HCT116 (cell line): ENCODE data around the gene MTM1. TPM values are rescaled to one million over a fixed set of nuclear protein-coding genes. Genes with fewer than 3 reads are reported as not detected.

ENCODE experiments used
- ATAC-seq: fragments of 200-7000 bp; cut with Tn5 transposase; 2 replicates; pipeline ENCODE4 v1.9.1; 2020; ENCODE audit warnings: mild to moderate bottlenecking, moderate library complexity
- BruUV-seq: library from RNA; stranded (reverse); fragments of 400-500 nt; replicated peaks from 2 replicates; lab custom pipeline; 2021; lab: Mats Ljungman, UMichigan
- CTCF ChIA-PET: fragments of 300-600 bp; sonication (Branson Sonifier 250); formaldehyde crosslinking; loops from one replicate; lab custom pipeline; 2021; ENCODE audit warnings: antibody characterized with exemption; lab: Charles Lee
- POLR2A ChIA-PET: fragments of 300-600, 350-600 bp; sonication (Branson Sonifier 250); formaldehyde crosslinking; loops from one replicate; lab custom pipeline; 2021; ENCODE audit warnings: antibody characterized with exemption; lab: Charles Lee
- RAD21 ChIA-PET, 2 experiments: fragments of 300-600 bp; sonication (Branson Sonifier 250); formaldehyde crosslinking; loops; one replicate each; lab custom pipeline; 2023; ENCODE audit warnings: low total read pairs in 2 of 2; ENCODE audit not compliant: uncharacterized antibody in 2 of 2, unreplicated experiment in 2 of 2, low non-redundant PET in 1 of 2; lab: Charles Lee
- DNase-seq: peaks from one replicate; pipeline ENCODE4 v3.0.0-alpha.2; 2010; ENCODE audit warnings: low read depth, low spot score
- H2AFZ ChIP-seq: fragments of 200-600 bp; shearing (Covaris generic), sonication (generic); 2 replicates; pipeline ENCODE4 v1.6.1; 2017; ENCODE audit warnings: low read depth, mixed run types, mixed read lengths, antibody characterized with exemption, low read length; ENCODE audit not compliant: poor library complexity, severe bottlenecking
- H3K27ac ChIP-seq: 2 replicates; pipeline ENCODE4 v1.5.1; 2012; ENCODE audit warnings: low read depth, low read length
- H3K27me3 ChIP-seq: fragments of 200-600 bp; sonication (generic); 2 replicates; pipeline ENCODE4 v1.6.1; 2016; ENCODE audit warnings: mixed run types, low read length, mixed read lengths; ENCODE audit not compliant: insufficient read depth
- H3K36me3 ChIP-seq, 2 experiments: fragments of 200-500 bp in 1 of 2; fragments of 200-600 bp in 1 of 2; sonication (Bioruptor generic) in 1 of 2; sonication (generic) in 1 of 2; 2 replicates each; pipeline versions ENCODE4 v1.5.1 to v1.6.1; 2014 to 2016; ENCODE audit warnings: low read length in 2 of 2, inconsistent platforms in 1 of 2, mixed read lengths in 1 of 2, mixed run types in 1 of 2; ENCODE audit not compliant: insufficient read depth in 2 of 2, control insufficient read depth in 1 of 2
- H3K4me1 ChIP-seq, 2 experiments: fragments of 200-600 bp in 1 of 2; sonication (generic) in 1 of 2; 2 replicates each; pipeline versions ENCODE4 v1.5.1 to v1.6.1; 2012 to 2017; ENCODE audit warnings: low read length in 2 of 2, inconsistent platforms in 1 of 2, mild to moderate bottlenecking in 1 of 2, mixed read lengths in 1 of 2, mixed run types in 1 of 2, moderate library complexity in 1 of 2; ENCODE audit not compliant: insufficient read depth in 2 of 2, control insufficient read depth in 1 of 2
- H3K4me2 ChIP-seq: fragments of 200-600 bp; sonication (generic); 2 replicates; pipeline ENCODE4 v1.6.1; 2017; ENCODE audit warnings: mixed run types, low read length, mixed read lengths
- H3K4me3 ChIP-seq, 2 experiments: fragments of 200-600 bp in 1 of 2; sonication (generic) in 1 of 2; replicated peaks in 1 of 2; 2 replicates each; pipeline ENCODE4 v1.5.1; 2011 to 2016; ENCODE audit warnings: low read length in 2 of 2, control low read depth in 1 of 2, low read depth in 1 of 2, mild to moderate bottlenecking in 1 of 2, mixed read lengths in 1 of 2, mixed run types in 1 of 2
- H3K79me2 ChIP-seq: fragments of 200-600 bp; sonication (generic); 2 replicates; pipeline ENCODE4 v1.6.1; 2017; ENCODE audit warnings: mild to moderate bottlenecking, mixed run types, low read length, moderate library complexity, mixed read lengths; ENCODE audit not compliant: insufficient read depth
- H3K9ac ChIP-seq: fragments of 200-600 bp; sonication (generic); 2 replicates; pipeline ENCODE4 v1.6.1; 2016; ENCODE audit warnings: low read length, mixed read lengths
- H3K9me2 ChIP-seq: fragments of 200-600 bp; sonication (generic), shearing (Covaris generic); 2 replicates; pipeline ENCODE4 v1.6.1; 2017; ENCODE audit warnings: mixed run types, mild to moderate bottlenecking, moderate library complexity; ENCODE audit not compliant: insufficient read depth
- H3K9me3 ChIP-seq, 2 experiments: fragments of 200-500 bp in 1 of 2; fragments of 200-600 bp in 1 of 2; sonication (Bioruptor generic) in 1 of 2; sonication (generic) in 1 of 2; 2 replicates each; pipeline ENCODE4 v1.6.1; 2014 to 2017; ENCODE audit warnings: low read length in 2 of 2, mixed read lengths in 2 of 2, inconsistent platforms in 1 of 2, low read depth in 1 of 2, mild to moderate bottlenecking in 1 of 2, mixed run types in 1 of 2, moderate library complexity in 1 of 2; ENCODE audit not compliant: control insufficient read depth in 1 of 2, insufficient read depth in 1 of 2
- H4K20me1 ChIP-seq: fragments of 200-600 bp; sonication (generic), shearing (Covaris generic); 2 replicates; pipeline ENCODE4 v1.6.1; 2017; ENCODE audit warnings: mixed run types, mild to moderate bottlenecking, moderate library complexity; ENCODE audit not compliant: insufficient read depth
- CBX3 ChIP-seq: IDR thresholded peaks from 2 replicates; pipeline ENCODE4 v1.6.1; 2012; ENCODE audit warnings: low read depth
- EZH2 ChIP-seq: fragments of 200-600 bp; sonication (generic); IDR thresholded peaks from 2 replicates; pipeline ENCODE4 v1.6.1; 2017; ENCODE audit warnings: antibody characterized with exemption, mixed run types
- POLR2A ChIP-seq: IDR thresholded peaks from 2 replicates; pipeline ENCODE4 v1.7.0; 2011; ENCODE audit warnings: borderline replicate concordance; ENCODE audit not compliant: insufficient read depth, insufficient read length; ENCODE audit errors: extremely low read depth
- RAD21 ChIP-seq: IDR thresholded peaks from 2 replicates; pipeline ENCODE4 v1.6.1; 2012; ENCODE audit warnings: low read depth, mild to moderate bottlenecking
- YY1 ChIP-seq: IDR thresholded peaks from 2 replicates; pipeline ENCODE4 v1.6.1; 2011; ENCODE audit warnings: low read length, low read depth, moderate library complexity, mild to moderate bottlenecking; ENCODE audit not compliant: insufficient replicate concordance; ENCODE audit errors: extremely low read depth
- ZFX ChIP-seq: fragments of 450-650 bp; IDR thresholded peaks from 2 replicates; pipeline ENCODE4 v1.6.1; 2017
- ZNF274 ChIP-seq: fragments of 200-500 bp; sonication (Bioruptor generic); IDR thresholded peaks from 2 replicates; pipeline ENCODE4 v1.6.1; 2014; ENCODE audit warnings: mild to moderate bottlenecking, low read depth, low read length, inconsistent platforms
- intact Hi-C: fragments of 100-400 bp; cut with micrococcal nuclease; formaldehyde crosslinking; loops from 2 replicates; pipeline ENCODE4 v1.10.0; 2022
- total RNA-seq: library from RNA; stranded (reverse); gene quantifications from one replicate; pipeline ENCODE4 v1.2.1, GENCODE V29; 2021; ENCODE audit not compliant: unreplicated experiment
- TF ChIP-seq, protein P1 (sequence below): IDR thresholded peaks from 2 replicates; pipeline ENCODE4 v1.6.1; 2012
- TF ChIP-seq, protein P2 (sequence below): IDR thresholded peaks from 2 replicates; pipeline ENCODE4 v1.6.1; 2012; ENCODE audit warnings: low read depth
- TF ChIP-seq, protein P3 (sequence below): IDR thresholded peaks from 2 replicates; pipeline ENCODE4 v1.6.1; 2011; ENCODE audit warnings: mild to moderate bottlenecking, low read length, moderate library complexity; ENCODE audit not compliant: insufficient replicate concordance; ENCODE audit errors: extremely low read depth

Gene MTM1
- total RNA-seq, 1 experiment from 2014 or later, result 6.5 TPM

DNA sequence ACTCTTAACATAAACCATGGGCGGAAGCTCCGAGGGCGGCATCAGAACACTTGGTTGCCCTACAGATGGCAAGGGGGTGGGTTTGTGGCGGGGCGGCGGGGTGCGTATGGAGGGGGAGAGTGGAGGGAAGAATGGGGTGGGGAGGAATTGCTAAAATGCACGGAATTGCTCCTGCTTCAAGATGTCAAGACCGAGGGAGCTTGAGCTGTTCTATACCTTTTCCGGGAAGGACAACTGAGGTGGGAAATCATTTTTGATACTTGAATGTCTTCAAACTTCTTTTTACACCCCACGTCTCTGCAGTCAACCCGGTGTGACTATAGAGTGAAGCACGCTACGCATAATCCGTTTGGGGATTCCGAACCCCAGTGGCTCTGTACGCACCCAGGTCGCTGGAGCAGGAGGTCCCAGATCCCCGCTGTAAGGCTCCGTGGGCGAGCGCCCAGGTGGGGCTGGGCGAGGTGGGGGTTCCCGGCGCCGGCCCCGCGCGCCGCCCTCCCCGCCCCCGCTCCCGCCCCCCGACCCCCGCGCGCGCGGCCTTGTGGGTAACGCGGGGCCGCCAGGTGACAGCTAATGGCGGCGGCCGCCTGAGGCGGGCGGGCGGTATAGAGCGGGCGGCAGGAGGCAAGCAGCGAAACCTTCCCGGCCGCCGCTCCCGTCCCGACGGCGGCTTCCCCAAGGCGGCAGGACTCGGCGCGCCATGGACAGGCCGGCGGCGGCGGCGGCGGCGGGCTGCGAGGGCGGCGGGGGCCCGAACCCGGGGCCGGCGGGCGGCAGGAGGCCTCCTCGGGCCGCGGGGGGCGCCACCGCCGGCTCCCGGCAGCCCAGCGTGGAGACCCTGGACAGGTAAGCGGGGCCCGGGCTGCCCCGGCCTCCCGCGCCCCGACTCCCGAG is 124.7 kb downstream of the MTM1 start, which contains the start of gene MTMR1:
Gene MTMR1, plus strand, starts transcription at position 566 of the 894 bp plus-strand sequence. Its CDS starts 135 bp downstream, at position 701.
- peaks cover 29% of the 10 kb centered on the region for H3K79me2 ChIP-seq
- no peaks in the 10 kb centered on the region for H3K36me3 ChIP-seq
- ChIA-PET POLR2A (no interaction called here), RAD21 (no interaction called here), CTCF (interaction anchor here (1.0 to 1.5 kb wide), 2 partner anchors 9 to 20 kb away, joined by 3 to 5 read pairs; no protein-coding TSS in a partner anchor)
- H3K9ac ChIP-seq, result peak within 1 kb of the TSS; percentile 66
- DNase-seq (no peak), ATAC-seq (peak; percentile 69)
- H3K27me3 ChIP-seq, result no peaks in the 10 kb centered on the region
- no peaks in the 10 kb centered on the region for H3K9me2 ChIP-seq
- TF ChIP-seq, protein P1, sequence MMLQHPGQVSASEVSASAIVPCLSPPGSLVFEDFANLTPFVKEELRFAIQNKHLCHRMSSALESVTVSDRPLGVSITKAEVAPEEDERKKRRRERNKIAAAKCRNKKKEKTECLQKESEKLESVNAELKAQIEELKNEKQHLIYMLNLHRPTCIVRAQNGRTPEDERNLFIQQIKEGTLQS, result no peak
- TF ChIP-seq ZFX (peak; percentile 63), ZNF274 (no peak), CBX3 (no peak), EZH2 (no peak), YY1 (peak; percentile 85), RAD21 (no peak), POLR2A (peak; percentile 31)
- TF ChIP-seq, protein P2, sequence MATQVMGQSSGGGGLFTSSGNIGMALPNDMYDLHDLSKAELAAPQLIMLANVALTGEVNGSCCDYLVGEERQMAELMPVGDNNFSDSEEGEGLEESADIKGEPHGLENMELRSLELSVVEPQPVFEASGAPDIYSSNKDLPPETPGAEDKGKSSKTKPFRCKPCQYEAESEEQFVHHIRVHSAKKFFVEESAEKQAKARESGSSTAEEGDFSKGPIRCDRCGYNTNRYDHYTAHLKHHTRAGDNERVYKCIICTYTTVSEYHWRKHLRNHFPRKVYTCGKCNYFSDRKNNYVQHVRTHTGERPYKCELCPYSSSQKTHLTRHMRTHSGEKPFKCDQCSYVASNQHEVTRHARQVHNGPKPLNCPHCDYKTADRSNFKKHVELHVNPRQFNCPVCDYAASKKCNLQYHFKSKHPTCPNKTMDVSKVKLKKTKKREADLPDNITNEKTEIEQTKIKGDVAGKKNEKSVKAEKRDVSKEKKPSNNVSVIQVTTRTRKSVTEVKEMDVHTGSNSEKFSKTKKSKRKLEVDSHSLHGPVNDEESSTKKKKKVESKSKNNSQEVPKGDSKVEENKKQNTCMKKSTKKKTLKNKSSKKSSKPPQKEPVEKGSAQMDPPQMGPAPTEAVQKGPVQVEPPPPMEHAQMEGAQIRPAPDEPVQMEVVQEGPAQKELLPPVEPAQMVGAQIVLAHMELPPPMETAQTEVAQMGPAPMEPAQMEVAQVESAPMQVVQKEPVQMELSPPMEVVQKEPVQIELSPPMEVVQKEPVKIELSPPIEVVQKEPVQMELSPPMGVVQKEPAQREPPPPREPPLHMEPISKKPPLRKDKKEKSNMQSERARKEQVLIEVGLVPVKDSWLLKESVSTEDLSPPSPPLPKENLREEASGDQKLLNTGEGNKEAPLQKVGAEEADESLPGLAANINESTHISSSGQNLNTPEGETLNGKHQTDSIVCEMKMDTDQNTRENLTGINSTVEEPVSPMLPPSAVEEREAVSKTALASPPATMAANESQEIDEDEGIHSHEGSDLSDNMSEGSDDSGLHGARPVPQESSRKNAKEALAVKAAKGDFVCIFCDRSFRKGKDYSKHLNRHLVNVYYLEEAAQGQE, result no peak
- TF ChIP-seq, protein P3, sequence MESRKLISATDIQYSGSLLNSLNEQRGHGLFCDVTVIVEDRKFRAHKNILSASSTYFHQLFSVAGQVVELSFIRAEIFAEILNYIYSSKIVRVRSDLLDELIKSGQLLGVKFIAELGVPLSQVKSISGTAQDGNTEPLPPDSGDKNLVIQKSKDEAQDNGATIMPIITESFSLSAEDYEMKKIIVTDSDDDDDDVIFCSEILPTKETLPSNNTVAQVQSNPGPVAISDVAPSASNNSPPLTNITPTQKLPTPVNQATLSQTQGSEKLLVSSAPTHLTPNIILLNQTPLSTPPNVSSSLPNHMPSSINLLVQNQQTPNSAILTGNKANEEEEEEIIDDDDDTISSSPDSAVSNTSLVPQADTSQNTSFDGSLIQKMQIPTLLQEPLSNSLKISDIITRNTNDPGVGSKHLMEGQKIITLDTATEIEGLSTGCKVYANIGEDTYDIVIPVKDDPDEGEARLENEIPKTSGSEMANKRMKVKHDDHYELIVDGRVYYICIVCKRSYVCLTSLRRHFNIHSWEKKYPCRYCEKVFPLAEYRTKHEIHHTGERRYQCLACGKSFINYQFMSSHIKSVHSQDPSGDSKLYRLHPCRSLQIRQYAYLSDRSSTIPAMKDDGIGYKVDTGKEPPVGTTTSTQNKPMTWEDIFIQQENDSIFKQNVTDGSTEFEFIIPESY, result no peak
- peak within 1 kb of the TSS; percentile 85 for H3K4me2 ChIP-seq
- intact Hi-C loops, result no loop called here
- H3K4me1 ChIP-seq, result peaks cover 9 to 42% of the 10 kb centered on the region in 2 experiments; a peak in 3 of 4 replicates
- no peaks in the 10 kb centered on the region for H4K20me1 ChIP-seq
- H2AFZ ChIP-seq, result no peak within 1 kb of the TSS
- peak within 1 kb of the TSS; percentile 59 to 70 for H3K4me3 ChIP-seq
- BruUV-seq, result no TSS peak
- H3K9me3 ChIP-seq, result no peaks in the 10 kb centered on the region; a peak in 1 of 4 replicates
- peak within 1 kb of the TSS; percentile 59 for H3K27ac ChIP-seq
